GM19438 (cell line): ENCODE data around the gene CTIF.
A peak's percentile ranks its signal among the peaks of the same experiment; 100 is the strongest.

Experiments used
- ATAC-seq: cut with Tn5 transposase; IDR thresholded peaks from one replicate; pipeline ENCODE4 v1.9.1; 2021; ENCODE audit warnings: low read depth; ENCODE audit not compliant: unreplicated experiment

CTIF gene

DNA sequence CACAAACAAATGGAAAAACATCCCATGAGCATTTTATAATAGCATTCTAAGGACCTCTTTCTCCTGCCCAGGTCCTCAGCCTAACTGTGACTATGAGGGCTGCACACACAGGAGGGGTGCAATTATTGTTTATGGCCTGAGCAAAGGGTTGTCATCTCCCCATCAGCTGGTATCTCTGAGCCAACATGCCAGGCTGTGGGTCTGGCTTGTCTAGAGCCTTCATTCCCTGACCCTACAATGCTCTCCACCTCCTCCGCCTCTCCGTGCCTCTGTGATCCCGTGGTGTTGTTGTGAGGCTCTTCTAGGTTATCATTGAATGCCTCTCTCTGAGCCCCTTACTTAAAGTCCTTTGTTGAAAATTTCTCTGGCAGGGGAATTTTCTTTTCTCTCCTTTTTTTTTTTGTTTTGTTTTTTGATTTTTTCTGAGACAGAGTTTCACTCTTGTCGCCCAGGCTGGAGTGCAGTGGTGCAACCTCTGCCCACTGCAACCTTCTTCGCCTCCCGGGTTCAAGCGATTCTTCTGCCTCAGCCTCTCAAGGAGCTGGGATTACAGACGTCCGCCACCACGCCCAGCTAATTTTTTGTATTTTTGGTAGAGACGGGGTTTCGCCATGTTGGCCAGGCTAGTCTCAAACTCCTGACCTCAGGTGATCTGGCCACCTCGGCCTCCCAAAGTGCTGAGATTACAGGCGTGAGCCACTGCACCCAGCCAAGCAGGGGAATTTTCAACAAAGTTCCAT lies 285.6 kb downstream of the CTIF start:
- ATAC-seq, result no peak

DNA sequence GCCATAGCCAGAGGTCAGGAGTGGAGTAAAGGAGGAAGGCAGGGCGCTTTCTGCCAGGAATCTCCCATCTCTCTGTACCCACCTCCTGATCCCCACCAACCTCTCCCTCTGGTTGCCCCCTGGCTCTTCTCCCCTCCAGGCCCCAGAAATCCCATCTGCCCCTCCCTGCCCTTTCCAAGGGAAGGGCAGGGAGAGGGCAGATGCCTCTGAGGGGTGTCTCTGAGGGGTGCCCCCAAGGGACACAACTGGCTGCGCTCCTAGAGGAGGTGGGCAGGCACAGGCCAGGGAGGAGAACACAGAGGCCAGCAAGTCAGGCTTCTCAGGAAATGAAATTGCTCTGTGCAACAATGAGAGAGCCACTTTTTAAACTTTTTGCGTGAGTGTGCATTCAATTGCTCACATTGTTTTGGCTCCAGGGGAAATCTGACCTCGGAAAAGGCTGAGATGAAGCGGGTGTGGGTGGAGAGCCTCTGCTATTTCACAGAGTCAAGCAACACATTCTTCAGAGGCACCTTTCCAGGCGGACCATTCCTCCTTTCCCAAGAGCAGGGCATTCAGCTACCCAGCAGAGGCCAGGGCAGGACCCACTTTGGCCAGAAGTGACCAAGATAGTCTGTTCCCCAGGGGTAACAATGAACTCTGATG lies 286.4 kb downstream of the CTIF start:
- ATAC-seq, result no peak

DNA sequence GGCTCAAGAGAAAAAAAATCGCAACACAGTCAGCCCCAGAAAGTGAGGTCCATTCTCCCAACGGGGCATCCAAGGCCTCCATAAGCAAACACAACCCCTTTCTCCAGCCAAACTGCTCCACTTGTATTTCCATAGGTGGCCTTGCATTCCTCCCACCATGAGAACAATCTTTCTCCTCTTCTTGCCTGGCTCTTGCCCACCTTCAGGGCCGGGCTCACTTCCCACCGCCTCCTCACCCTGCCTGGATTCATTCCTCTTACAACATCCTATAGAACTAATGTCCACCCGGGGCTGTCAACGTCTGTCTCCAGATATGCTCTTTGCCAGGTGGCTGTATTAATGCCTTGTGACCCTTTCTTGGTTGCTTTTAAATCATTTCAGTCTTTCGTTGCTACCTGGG lies 287.4 kb downstream of the CTIF start:
- no peak for ATAC-seq

DNA sequence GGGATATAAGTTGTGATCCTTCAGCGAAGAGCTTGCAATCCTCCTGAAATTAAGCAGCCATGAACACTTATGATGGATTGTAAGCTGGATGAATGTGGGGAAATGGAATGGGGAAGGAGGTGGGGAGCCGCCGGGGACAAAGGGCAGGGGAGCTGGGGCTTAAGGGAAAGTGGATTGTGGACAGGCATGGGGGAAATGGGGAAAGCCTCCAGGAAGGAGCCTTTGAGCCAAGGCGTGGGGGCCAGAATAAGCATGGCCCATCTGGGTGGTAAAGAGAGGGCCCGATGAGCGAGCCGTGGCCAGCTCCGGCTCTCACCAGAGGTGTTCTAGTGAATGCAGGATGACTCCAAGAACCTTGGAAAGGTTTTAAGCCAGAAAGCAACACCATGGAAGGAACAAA lies 288.0 kb downstream of the CTIF start:
- no peak for ATAC-seq

DNA sequence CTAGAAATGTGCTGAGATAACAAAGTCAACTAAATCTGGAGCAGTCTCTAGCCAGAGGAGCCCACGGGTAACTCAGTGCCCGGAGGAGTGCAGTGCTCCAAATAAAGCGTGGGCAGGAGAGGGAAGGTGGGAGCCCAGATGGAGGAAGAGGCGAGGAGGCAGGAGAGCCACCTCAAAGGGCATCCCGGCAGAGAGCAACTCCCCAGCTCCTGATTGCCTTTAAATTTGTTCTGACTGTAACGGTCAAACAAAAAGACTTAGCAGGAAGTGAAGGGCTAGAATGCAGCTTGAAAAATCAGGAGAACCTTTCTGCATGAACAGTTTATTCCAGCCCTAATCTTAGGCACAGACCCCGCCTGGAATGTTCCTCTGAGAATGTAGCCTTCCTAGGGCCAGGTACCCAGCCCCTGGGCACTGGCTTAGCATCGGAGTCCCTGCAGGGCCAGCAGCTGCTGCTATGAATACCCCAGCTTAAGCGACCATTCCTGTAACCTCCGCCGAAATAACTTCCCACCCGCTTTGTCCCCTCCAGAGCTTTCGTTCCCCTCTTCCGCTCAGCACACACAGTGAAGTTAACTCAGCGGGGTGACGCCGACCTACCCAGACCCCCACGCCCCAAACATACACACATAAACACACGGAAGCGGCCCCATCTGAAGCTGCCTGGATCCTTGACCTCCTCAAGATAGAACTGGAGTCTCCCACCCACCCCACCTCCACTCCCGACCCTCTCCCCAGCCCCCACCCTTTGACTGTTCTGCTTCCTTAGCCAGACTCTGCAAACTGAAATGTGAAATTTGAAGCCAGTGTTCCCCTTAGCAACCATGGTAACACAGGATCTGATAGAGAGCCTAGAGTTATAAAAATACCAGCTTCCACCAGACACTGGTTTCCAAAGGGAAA lies 288.7 kb downstream of the CTIF start:
- no peak for ATAC-seq

DNA sequence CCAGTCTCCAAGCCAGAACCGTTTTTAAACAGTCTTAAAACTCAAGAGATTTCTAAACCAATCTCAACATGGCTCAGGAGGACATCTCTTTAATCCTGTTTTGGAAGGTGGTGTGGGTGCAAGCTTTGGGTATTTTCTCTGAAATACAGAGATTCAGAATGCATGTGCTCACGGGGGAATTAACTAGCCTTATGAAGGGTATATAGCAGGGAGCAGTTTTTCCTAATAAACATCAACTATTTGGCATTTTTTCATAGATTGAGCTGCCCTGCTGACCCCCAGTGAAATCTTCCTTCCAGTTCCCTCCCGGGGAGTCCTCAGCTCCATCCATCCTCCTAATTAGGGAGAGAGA lies 289.3 kb downstream of the CTIF start:
- no peak for ATAC-seq

DNA sequence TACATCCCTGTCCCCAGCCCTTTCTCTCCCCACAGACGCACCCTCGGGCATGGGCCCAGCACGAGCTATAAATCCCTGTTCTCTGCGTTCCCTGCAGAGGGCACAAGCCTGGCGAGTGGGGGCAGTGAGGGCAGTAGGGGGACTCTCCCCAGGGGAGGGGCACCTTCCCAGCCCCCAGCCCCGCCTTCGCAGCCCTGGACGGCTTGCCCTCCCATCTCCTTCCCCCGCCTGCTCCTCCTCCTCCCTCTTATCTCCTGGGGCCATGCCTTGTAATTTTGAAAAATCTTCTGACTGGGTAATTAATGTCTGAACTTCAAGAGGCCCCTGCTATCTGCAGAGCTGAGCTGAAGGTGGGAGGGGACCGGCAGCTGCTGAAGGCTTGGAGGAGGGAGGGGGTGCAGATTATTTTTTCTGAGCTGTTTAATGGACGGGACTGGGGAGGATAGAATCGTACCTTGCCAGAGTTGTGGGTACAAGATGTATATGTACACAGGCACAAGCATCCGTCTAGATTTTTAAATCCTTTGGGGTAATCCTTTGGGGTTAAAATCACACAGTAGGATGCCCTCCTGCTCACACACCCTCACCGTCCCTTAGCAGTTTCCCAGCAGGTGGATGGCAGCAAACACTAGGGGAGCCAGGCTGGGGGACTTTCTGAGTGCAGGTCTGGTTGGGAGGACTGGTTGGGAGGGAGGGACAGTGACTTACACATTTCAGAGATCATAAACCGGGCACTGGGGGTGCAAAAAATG lies 290.0 kb downstream of the CTIF start:
- ATAC-seq, result no peak

DNA sequence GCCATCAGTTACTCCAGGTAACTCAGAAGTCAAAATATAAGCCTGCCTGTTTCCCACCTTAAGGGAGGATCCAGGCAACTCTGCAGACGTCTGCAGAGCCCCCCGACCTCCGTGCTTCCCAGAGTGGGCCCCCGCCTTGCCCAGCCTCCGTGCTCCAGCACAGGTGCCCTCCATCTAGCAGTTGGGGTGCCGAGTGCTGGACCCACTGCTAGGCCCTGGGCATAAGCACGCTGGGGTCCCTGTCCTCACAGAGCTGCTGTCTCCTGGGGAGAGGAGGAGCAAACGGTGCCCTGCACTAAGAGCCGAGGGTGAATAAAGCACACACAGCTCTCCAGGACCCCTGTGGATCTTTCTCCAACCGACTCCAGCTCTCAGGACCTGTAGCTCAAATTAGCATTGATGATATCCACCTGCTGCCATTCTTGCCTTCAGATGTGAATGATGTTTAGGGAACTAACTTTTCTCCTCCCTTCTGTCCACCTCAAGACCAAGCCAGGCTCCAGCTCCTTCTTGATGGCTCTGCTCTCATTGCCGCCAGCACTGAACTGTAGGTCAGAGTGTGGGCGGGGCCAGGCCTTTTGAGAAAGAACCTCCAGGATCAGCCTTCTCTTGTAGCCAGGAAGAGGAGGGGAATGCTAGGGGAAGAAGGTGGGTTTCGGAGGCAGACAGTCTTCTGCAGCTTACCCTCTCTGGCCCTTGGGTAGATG lies 290.8 kb downstream of the CTIF start:
- ATAC-seq, result no peak

DNA sequence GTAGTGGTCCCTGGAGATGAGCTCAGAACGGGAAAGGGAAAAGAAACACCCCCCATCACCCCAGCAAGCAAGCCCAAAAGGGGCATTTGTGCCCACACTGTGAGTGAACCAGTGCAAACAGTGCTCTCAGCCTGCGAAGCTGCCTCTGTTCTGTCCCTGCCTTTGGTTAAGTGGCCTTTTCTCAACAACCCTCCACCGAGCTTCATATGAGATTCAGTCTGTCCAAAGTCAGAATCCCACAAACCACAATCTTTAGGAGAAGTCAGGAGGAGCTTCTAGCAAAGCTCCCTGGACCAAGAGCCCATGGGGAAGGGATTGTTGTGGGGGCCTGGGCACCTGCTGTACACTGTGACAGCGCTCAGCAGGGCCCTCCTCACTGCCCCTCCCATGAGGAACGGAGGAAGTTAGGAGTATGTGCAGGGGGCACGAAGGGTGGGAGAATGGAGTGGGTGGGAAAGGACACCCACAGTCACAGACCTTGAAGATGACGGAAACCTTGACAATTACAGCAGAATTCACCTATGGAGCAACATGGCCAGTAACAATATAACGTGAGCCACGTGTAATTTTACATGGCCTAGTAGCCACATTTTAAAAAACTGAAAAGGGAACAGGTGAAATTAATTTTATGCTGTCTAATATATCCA lies 292.4 kb downstream of the CTIF start:
- no peak for ATAC-seq

DNA sequence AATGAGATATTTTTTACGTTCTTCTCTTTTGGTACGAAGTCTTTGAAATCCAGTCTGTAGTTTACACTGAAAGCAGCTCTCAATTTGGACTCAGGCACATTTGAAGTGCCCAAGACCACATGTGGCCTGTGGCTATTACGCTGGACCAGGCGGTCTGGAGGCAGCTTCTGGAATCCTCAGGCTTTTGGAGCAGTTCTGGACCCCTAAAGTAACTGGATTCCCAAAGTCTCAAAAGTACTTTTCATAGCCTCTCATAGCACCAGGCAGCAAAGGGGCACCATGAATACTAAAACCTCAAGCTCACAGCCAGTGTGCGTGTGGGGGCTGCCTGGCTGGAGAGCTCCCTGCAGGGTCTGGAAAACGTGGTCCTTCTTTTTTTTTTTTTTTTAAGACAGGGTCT lies 293.0 kb downstream of the CTIF start:
- no peak for ATAC-seq

DNA sequence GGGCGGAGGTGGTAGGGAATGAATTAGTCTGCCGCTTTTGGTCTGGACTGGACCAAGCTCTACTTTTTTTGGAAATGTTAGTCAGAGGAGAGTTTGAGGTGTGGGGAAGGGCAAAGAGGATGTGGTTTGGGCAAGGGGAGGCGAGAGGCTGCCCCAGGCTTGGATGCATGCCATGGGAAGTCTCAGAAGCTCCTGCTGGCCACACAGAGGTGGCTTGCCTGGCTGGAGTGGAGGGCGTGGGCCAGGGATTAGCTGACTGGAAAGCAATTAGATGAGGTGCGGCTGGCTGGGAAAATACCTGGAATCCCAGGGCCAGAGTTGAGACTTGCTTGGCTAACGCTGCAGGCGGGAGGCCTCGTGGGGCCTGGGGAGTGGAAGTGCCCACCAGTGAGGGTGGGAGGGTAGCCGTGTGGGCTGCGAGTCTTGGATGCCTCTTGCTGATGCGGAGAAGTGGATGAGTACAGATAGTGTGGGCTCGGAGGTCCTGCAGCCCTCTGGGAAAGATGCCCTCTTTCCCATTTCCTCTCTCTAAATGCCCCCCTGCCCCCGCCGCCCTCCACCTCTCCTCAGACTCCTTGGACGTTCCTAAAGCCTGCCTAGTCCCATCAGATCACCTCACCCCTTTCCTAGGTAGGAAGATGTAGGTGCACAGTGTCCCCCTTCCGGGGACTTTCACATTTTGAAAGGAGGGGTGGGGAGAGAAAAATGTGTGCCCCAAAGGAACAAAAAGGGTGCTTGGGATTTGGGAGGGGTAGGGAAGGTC lies 294.3 kb downstream of the CTIF start:
- ATAC-seq, result no peak

DNA sequence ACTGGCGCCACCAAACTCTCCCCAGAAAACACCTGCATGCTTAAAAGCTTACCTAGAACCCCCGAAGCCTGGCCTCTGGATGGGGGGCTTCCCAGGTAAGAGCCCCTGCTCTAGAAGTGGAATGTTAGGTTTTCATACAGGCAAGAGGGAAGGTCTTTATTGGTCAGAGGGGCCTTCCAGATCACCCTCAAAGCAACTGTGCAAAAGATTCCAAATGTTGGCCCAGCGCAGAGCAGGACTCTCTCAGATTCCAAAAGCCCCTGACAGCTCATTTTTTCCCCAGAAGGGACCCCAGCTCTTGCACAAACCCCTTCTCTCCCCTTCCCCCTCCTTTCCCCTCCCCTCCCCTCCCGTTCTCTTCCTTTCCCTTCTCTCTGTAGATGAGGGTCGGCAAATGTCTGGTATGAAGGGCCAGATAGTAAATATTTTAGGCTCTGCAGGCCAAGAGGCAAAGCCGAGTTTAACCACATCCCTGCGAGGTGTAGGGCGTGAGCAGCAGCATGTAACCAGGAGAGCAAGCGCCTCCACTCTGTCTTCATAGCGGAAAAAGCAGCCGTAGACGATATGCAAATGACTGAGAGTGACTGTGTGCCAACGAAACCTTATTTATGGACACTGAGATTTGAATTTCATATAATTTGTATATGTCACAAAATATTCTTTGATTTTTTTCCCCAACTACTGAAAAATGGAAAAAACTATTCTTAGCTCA lies 295.0 kb downstream of the CTIF start:
- ATAC-seq, result peak; percentile 73

DNA sequence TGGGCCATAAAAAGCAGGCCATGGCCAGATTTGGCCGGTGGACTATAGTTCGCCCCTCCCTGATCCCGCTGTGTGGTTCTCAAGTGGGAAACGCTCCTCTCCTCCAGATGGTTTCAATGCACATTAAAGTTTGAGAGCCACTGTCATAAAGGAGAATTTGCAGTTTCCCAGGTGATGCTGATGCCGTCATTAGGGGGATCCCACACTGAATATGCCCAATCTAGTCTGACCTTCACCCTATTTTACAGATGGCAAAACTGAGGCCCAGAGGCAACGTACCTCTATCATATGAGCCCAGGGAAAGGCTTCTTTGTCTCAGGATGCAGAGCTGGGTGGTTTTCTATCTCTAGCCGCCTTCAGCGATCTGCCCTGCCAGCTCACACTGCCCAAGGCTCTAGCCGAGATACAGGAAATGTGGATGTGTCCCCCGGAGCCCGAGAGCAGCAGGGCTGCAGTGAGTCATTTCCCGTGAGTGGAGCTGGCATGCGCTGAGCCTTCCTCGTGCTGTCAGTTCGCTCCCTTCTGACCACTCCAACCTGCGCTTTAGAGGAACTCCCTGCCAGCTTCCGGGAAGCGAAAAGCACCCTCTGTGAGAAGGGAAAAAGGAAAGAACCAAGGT lies 295.7 kb downstream of the CTIF start:
- ATAC-seq, result peak; percentile 50

DNA sequence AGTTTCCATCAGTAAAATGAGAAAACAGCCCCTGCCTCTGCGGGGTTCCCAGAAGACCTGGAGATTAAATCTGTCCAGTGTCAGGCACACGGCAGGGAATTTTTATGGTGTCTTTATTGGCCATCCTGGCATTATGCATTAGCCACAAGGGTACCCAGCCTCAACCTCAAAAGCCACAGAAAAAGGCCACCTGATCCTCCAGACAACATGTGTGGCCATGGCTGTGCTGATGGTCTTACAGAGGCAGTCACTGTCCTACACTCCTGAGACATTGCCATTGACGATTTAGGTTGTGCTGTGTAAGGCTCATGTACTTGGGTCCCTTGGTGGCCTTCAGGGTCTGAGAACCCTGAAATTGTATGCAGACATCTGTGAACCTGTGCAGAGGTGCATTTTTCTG lies 296.3 kb downstream of the CTIF start:
- no peak for ATAC-seq

DNA sequence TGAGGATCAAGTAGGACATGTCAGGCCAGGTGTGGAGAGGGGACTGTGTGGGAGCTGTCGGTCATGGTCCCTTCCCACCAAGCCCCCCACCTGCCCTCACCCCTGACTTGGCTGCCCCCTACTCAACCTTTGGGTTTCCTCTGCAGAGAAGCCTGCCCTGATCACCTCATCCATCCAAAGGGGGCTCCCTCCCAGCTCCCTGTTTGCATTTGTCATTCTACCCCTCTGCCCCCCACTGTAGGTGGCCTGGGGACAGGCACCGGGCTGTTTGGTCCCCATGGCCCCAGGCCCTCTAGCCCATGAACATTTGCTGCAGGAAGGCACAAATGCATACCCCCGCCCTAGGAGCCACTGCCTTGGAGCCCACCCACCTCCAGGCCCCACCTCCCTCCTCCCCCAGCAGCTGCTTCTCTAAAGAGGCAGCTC lies 296.9 kb downstream of the CTIF start:
- no peak for ATAC-seq

DNA sequence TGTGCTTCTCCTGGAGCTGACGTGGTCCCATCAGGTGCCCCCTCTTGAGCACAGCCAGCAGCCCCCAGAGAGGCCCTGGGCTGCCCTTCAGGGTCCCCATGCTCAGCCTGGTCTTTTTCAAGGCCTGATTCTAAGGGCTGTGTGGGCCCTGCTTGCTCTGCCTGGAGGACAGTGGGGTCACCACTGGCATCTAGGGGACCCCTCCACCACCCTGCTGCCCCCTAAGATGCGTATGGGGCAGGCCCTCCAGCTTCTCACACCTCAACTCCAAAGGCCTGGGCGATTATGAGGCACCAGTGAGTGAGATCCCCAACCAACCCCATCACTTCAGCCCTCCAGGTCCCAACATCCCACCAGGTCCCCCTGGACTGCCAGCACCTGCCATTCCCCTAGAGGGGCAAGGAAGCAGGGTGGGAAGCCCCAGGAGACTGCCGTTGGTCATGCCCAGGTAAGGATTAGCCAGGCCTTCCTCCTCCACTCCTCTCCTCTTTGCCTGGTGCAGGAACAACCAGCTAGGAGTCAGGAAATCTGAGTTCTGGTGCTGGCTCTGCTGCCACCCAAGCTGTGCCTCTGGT lies 297.5 kb downstream of the CTIF start:
- no peak for ATAC-seq

DNA sequence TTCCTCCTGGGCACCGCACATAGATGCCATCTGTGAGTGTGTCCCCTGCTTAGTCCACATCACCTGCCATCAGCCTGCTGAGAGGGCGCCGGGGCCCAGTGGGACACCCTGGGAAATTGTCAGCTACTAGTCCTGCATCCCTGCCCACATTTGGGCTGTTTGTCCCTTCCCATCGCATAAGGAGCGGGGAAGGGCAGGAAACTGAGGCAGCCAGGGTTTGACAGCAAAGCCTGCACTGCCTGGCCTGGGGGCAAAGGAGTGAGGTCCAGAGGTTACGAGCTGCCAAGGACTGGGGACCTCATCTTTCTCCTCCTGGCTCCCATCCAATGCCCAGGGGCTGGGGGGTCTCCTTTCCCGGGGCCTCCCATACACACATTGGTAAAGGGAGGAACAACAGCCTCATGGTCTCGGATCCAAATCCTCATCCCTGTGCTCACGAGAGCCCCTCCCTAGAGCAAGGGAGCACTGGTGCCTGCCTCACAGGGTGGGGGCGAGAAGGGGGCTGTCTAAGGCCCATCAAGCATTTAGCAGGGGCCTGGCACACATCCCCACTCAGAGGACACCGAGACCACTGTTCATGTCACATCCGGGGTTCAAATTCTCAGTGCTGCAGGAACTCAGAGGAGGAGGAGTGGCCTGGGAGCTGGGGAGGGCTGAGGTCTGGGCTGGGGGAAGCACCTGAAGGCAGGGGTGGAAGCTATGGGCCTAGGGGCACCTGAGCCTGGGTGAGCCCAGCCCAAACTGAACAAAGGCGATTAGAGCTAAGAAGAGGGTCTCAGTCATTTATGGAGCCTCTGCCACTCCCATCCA lies 298.2 kb downstream of the CTIF start:
- ATAC-seq, result no peak
